Measurements from ENCODE around the gene DDA1.

DNA sequence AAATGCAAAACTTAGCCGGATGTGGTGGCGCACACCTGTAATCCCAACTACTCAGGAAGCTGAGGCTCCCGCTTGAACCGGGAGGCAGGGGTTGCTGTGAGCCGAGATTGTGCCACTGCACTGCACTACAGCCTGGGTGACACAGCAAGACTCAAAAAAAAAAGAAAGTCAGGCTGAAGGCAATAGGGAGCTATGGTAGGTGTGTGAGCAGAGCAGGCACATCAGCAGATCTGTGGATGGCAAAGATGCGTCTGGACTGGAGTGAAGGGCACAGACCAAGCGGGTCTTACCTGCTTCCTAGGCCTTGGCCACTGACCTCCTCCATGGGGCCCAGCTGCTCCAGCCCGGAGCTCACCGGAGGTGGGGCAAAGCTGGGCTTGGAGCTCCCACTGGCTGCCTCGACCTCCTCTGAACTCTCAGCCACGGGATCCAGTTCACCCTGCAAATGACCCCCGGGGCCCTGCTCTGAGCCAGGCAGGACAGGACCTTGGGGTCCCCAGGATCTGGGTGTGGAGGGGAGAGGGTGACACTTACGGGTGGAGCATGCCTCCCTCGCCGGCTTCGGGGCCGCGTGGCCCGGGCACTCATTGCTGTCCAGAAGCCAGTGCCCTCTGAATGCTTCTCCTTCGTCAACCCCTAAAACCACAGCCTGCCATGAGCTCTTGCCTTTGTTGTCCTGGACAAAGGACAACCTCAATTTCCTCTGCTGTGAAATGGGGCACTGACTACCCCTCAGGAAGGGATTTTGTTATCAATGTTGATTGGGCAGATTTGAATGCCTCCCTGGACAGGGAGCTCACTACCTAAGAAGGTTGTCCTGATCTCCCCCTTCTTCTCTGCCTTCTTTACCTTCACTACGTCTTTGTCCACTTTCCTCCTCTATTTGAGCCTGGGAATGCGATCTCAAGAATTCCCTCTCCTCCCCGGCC, 45.4 kb upstream of the DDA1 start:
- TF ChIP-seq, protein P1, sequence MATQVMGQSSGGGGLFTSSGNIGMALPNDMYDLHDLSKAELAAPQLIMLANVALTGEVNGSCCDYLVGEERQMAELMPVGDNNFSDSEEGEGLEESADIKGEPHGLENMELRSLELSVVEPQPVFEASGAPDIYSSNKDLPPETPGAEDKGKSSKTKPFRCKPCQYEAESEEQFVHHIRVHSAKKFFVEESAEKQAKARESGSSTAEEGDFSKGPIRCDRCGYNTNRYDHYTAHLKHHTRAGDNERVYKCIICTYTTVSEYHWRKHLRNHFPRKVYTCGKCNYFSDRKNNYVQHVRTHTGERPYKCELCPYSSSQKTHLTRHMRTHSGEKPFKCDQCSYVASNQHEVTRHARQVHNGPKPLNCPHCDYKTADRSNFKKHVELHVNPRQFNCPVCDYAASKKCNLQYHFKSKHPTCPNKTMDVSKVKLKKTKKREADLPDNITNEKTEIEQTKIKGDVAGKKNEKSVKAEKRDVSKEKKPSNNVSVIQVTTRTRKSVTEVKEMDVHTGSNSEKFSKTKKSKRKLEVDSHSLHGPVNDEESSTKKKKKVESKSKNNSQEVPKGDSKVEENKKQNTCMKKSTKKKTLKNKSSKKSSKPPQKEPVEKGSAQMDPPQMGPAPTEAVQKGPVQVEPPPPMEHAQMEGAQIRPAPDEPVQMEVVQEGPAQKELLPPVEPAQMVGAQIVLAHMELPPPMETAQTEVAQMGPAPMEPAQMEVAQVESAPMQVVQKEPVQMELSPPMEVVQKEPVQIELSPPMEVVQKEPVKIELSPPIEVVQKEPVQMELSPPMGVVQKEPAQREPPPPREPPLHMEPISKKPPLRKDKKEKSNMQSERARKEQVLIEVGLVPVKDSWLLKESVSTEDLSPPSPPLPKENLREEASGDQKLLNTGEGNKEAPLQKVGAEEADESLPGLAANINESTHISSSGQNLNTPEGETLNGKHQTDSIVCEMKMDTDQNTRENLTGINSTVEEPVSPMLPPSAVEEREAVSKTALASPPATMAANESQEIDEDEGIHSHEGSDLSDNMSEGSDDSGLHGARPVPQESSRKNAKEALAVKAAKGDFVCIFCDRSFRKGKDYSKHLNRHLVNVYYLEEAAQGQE (IDR thresholded peaks at IDR 0.05; ENCODE audit: insufficient read depth in 1 of 2, low read depth in 2 of 2, low read length in 2 of 2): no peak
- TF ChIP-seq POLR2AphosphoS5 (IDR thresholded peaks at IDR 0.05; ENCODE audit: low read depth, low read length) (no peak), SIN3A (IDR thresholded peaks at IDR 0.05; ENCODE audit: borderline replicate concordance, insufficient read depth, low read length) (no peak), TAF1 (IDR thresholded peaks at IDR 0.05; ENCODE audit: borderline replicate concordance, insufficient read depth, low read length) (no peak)

Data from PFSK-1 (cell line).